ENCODE results near the gene HMX1. TPM values are rescaled to one million over a fixed set of nuclear protein-coding genes. Genes with fewer than 3 reads are reported as not detected.

Gene HMX1
- 0.09 TPM for total RNA-seq
- polyA plus RNA-seq (ENCODE audit: insufficient read depth in 1 of 8, insufficient read length in 8 of 8, low replicate concordance in 1 of 8): under 1 TPM in 7 of 8 donors, not detected in 1; 0.08 to 0.21 (median 0.12) TPM
- long read RNA-seq, donor 1: 0 reads
- long read RNA-seq, donor 2: 0 reads
- long read RNA-seq, donor 3: 0 reads
- long read RNA-seq, donor 4: 0 reads
- long read RNA-seq, donor 5: 0 reads
- long read RNA-seq, donor 6: 0 reads
- long read RNA-seq, donor 7: 0 reads
- long read RNA-seq, donor 8: 0 reads
- long read RNA-seq, donor 9: 0 reads
- long read RNA-seq, donor 10: 0 reads
- long read RNA-seq, donor 11: 0 reads

DNA sequence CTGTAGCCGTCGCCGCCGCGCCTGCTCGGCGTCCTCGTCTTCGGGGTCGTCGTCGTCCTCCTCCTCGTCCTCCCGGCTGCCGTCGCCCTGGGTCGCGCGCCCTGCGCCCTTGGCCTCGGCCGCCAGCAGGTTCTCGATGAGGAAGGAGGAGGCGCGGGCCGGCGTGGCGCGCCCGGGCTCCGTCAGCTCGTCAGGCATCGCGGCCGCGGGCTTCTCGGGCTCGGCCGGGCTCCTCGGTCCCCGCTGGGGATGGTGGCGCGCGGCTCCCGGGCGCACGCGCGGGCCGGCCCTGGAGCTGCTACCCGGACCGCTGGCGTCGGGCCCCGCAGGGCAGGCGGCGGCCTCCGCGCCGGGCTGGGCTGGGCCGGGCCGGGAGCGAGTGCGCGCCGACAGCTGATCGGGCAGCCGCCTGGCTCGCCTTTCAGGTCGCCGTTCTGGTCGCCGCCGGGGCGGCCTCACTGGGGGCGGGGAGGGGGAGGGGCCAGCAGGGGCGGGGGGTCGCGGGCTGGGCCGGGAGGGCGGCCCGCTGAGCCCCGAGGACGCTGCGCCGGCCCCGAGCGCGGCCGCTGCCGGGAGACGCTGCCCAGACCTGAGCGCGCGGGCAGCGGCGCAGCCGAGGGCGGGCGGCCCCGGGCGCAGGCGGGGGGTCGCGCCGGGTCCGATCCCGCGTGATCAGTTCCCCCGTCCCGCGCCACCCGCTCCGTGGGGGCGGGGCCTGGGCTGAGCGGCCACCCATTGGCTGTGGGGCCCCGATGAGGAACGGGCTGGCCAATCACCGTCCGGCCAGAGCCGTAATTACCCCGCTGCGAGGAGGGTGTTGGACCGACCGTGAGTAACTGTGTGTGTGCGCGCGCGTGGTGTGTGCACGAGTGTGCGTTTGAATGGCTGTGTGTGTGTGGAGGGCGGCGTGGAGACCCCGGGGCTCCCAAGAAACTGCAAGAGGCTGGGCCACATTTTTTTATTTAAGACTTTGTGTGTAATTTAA lies at the start of gene HMX1:
Gene HMX1 (minus strand): TSS at position 423 of the 985 bp plus-strand sequence. CDS start 225 bp downstream, at position 198.
- no peak within 1 kb of the TSS for H3K27ac ChIP-seq (ENCODE audit: low read length)
- H3K4me1 ChIP-seq (ENCODE audit: control insufficient read depth, insufficient read depth, low read length): peaks cover 11% of the 10 kb centered on the region
- H3K4me3 ChIP-seq (ENCODE audit: low read length): no peak within 1 kb of the TSS
- under 1% methylated on average over 119 of the region's 134 CpGs for WGBS (ENCODE audit: insufficient coverage)
- H3K27me3 ChIP-seq (ENCODE audit: control insufficient read depth, insufficient read depth, low read length): peaks cover 90% of the 10 kb centered on the region
- peak; percentile 66 for DNase-seq
- H3K9me3 ChIP-seq (replicated peaks; ENCODE audit: control insufficient read depth, low read depth, low read length): no peaks in the 10 kb centered on the region
- no peaks in the 10 kb centered on the region for H3K36me3 ChIP-seq (ENCODE audit: control insufficient read depth, insufficient read depth, low read length)

DNA sequence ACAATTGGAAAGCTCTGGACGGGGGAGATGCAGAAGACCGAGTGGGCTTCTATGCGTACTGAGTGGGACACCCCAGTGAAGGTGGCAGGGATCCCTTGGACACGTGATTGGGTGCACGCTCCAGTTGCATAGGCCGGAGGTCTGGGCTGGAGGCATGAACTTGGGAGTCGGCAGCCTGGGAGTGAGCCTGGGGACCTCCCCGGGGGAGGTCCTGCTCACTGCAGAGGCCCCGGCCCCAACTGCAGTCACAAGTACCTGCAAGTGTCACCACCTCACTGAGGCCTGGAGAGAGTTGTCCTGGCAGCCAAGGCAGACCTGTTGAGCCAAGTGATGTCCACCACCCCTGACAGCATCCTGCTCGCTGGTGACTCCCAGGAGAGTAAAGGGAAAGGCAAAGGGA lies 49.3 kb upstream of the HMX1 start:
- no peaks in the 10 kb centered on the region for H3K4me1 ChIP-seq (ENCODE audit: control insufficient read depth, insufficient read depth, low read length)
- H3K4me3 ChIP-seq (ENCODE audit: low read length): no peak overlapping the region
- H3K36me3 ChIP-seq (ENCODE audit: control insufficient read depth, insufficient read depth, low read length): no peaks in the 10 kb centered on the region
- peaks cover 5% of the 10 kb centered on the region for H3K27me3 ChIP-seq (ENCODE audit: control insufficient read depth, insufficient read depth, low read length)
- H3K9me3 ChIP-seq (replicated peaks; ENCODE audit: control insufficient read depth, low read depth, low read length): peaks cover 2% of the 10 kb centered on the region
- DNase-seq: no peak
- H3K27ac ChIP-seq (ENCODE audit: low read length): no peak overlapping the region
- WGBS (ENCODE audit: insufficient coverage): 82% methylated on average over 9 of the region's 10 CpGs

DNA sequence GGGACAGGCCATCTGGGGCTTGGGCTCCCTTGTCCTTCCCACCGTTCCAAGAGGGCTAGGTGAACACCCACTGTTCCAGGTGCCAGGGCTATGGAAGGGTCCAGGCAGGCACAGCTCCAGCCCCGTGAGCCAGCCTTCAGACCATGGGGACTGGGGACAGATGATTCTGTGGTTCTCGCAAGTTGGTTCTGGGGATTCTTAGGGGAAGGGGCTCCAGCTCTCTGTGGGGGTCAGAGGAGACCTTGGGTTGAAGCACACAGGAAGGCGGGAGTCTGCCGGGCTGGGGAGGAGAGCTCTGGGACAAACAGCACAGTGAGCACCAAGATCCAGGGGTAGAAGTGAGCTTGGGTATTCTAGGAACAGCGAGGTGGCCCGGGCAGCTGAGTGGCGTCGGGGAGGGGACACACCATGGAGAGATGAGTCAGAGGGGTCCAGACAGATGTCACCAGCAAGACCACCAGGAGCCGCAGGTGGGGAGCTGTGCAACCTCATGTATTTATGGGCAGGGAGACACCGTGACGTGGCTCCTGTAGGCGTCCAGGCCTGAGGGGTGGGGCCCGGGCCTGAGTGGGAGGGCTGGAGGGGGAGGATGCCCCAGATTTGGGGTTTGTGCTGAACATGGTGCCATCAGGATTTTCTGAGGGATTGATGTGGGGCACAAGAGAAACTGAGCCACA lies 48.8 kb upstream of the HMX1 start:
- Histone ChIP-seq H3K9me3 (replicated peaks; ENCODE audit: control insufficient read depth, low read depth, low read length) (peaks cover 2% of the 10 kb centered on the region), H3K4me3 (ENCODE audit: low read length) (no peak overlapping the region), H3K27me3 (ENCODE audit: control insufficient read depth, insufficient read depth, low read length) (peaks cover 5% of the 10 kb centered on the region), H3K27ac (ENCODE audit: low read length) (no peak overlapping the region), H3K4me1 (ENCODE audit: control insufficient read depth, insufficient read depth, low read length) (no peaks in the 10 kb centered on the region), H3K36me3 (ENCODE audit: control insufficient read depth, insufficient read depth, low read length) (no peaks in the 10 kb centered on the region)
- no peak for DNase-seq
- WGBS (ENCODE audit: insufficient coverage): 73% methylated on average over 14 of the region's 14 CpGs

DNA sequence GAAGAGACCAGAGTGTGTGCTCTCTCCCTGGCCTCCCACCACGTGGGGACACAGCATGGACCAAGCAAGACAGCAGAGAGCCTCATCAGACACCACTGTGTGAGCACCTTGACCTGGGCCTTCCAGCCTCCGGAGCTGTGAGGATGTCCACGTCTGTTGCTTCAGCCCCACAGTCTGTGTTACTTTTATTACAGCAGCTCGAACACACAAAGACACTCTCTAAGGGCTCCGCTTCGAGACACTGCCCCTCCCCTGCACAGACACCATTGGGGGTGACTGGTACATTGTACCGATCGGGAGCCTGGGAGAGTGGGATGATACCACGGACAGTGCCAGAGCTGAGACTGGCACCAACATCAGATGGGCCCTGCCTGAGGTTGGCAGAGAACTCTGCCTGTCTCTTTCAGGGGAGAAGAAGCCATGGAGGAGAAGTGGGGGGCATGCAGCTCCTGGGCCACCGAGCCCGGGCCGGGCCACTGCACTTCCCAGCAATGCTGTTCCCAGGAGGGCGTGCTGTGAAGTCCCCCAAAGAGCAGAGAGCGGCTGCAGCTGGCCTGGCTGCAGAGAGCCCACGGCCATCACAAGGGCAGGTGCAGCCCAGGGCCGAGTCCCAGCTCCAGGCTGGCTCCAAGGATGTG lies 48.1 kb upstream of the HMX1 start:
- H3K27ac ChIP-seq (ENCODE audit: low read length): no peak overlapping the region
- peaks cover 5% of the 10 kb centered on the region for H3K27me3 ChIP-seq (ENCODE audit: control insufficient read depth, insufficient read depth, low read length)
- H3K4me1 ChIP-seq (ENCODE audit: control insufficient read depth, insufficient read depth, low read length): no peaks in the 10 kb centered on the region
- WGBS (ENCODE audit: insufficient coverage): 64% methylated on average over 12 of the region's 16 CpGs
- no peaks in the 10 kb centered on the region for H3K36me3 ChIP-seq (ENCODE audit: control insufficient read depth, insufficient read depth, low read length)
- peaks cover 2% of the 10 kb centered on the region for H3K9me3 ChIP-seq (replicated peaks; ENCODE audit: control insufficient read depth, low read depth, low read length)
- DNase-seq: no peak
- H3K4me3 ChIP-seq (ENCODE audit: low read length): no peak overlapping the region

DNA sequence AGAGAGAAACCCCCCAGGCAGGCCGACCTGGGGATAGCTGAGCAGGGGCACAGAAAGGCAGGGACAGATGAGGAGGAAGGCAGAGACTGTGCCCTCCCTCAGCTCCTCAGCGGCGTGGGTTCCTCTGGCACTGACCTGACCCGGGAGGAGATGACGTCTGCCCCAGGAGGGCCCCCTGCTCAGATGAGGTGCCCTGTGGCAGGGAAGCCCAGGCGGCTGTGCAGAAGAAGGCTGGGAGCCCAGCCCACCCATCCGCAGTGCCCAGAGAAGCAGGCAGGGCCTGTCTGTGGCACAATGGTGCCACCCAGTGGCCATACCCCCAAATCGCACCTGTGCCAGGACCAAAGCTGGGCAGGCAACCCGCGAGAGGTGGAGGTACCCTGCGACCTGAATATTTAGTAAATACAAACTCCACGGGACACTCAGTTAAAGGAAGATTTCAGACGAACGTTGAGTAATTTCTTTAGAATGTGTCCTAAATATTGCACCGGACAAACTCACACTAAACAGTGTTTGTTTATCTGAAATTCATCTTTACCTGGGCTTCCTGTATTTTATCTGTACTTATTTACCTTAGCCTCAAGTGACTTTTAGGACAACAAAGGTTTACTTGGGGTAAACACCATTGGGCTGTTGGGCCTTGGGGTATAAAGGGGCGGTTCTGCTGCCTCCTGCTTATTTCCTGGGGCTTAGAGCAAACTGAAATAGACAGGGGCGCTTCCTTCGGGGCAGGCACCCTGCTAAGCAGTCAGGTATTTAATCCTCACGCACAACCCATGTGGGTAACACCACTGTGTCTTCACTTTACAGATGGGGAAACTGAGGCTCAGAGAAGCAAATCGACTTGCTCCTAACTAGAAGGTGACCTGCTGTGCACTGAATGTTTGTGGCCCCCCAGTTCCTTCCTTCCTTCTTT lies 46.5 kb upstream of the HMX1 start:
- H3K4me3 ChIP-seq (ENCODE audit: low read length): no peak overlapping the region
- H3K27ac ChIP-seq (ENCODE audit: low read length): no peak overlapping the region
- H3K9me3 ChIP-seq (replicated peaks; ENCODE audit: control insufficient read depth, low read depth, low read length): peaks cover 2% of the 10 kb centered on the region
- DNase-seq: peak; percentile 43
- no peaks in the 10 kb centered on the region for H3K36me3 ChIP-seq (ENCODE audit: control insufficient read depth, insufficient read depth, low read length)
- peaks cover 7% of the 10 kb centered on the region for H3K27me3 ChIP-seq (ENCODE audit: control insufficient read depth, insufficient read depth, low read length)
- H3K4me1 ChIP-seq (ENCODE audit: control insufficient read depth, insufficient read depth, low read length): no peaks in the 10 kb centered on the region
- 12% methylated on average over 11 of the region's 20 CpGs for WGBS (ENCODE audit: insufficient coverage)

DNA sequence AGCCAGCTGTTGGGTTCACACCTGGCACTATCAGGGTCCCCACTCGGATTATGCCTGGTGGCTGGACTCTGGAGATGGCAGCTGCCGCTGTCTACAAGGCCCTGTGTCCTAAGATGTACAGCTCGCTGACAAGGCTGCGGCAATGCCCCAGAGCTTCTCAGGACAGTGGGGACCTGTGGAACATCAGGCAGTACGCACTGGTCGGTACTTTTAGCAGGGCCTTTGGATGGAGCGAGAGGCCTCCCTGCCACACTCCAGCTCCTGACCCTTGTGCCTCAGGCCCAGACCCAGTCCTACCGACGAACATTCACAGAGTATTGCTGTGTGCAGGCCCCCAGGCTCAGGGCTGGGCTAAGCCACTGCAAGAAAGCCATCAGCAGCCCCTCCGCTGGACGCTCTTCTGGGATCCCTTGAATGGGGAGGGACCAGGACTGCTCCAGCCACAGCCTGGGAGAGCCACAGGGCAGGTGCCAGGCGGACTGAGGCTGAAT lies 45.7 kb upstream of the HMX1 start:
- H3K27me3 ChIP-seq (ENCODE audit: control insufficient read depth, insufficient read depth, low read length): peaks cover 9% of the 10 kb centered on the region
- no peak overlapping the region for H3K4me3 ChIP-seq (ENCODE audit: low read length)
- H3K27ac ChIP-seq (ENCODE audit: low read length): no peak overlapping the region
- H3K9me3 ChIP-seq (replicated peaks; ENCODE audit: control insufficient read depth, low read depth, low read length): no peaks in the 10 kb centered on the region
- 79% methylated on average over 11 of the region's 12 CpGs for WGBS (ENCODE audit: insufficient coverage)
- no peak for DNase-seq
- H3K36me3 ChIP-seq (ENCODE audit: control insufficient read depth, insufficient read depth, low read length): no peaks in the 10 kb centered on the region
- no peaks in the 10 kb centered on the region for H3K4me1 ChIP-seq (ENCODE audit: control insufficient read depth, insufficient read depth, low read length)

DNA sequence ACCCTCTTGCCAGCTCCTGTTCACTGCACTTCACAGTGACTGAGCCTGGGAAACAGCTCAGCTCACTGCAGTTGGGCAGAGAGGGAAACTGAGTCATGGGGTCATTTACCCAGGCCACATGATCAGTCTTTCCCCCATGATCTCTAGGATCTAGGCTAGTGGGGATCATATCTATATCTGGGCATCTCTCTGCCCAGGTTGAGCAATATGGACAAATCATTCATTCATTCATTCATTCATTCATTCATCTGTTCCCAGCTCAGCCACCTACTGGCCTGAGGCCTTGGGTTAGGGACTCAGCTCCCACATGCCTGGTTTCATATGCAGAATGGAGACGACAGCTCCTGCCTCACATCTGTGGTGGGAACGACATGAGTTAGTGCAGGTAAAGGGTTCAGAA lies 45.3 kb upstream of the HMX1 start:
- Histone ChIP-seq H3K36me3 (ENCODE audit: control insufficient read depth, insufficient read depth, low read length) (no peaks in the 10 kb centered on the region), H3K9me3 (replicated peaks; ENCODE audit: control insufficient read depth, low read depth, low read length) (no peaks in the 10 kb centered on the region), H3K4me3 (ENCODE audit: low read length) (no peak overlapping the region), H3K4me1 (ENCODE audit: control insufficient read depth, insufficient read depth, low read length) (peaks cover 2% of the 10 kb centered on the region), H3K27me3 (ENCODE audit: control insufficient read depth, insufficient read depth, low read length) (peaks cover 13% of the 10 kb centered on the region), H3K27ac (ENCODE audit: low read length) (no peak overlapping the region)
- WGBS (ENCODE audit: insufficient coverage): 75% methylated on average over 2 of the region's 2 CpGs
- no peak for DNase-seq

DNA sequence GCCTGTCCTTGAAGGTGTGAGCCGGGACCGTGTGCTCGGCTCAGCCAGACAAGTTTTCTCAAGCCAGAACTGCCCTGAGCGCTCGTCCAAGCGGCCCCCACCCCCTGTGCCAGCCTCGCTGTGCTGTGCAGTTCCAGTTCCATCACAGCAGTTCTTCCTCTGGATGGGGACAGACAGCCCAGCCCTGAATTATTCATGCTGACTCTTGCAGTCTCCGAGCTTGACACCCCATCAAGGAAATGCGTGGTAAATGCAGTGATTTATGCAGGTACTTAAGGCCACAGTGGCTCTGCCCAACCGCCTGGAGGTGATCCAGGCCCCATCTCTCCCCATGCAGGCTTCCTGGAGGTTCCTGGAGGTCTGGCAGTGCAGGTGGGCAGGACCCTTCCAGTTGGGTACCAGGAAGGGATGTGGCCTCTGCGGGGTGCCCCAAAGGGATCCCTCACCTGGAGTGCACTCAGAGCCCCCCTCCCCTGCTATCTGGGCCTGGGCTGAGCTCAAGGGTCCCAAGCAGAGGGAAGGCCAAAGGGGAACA lies 44.8 kb upstream of the HMX1 start:
- Histone ChIP-seq H3K36me3 (ENCODE audit: control insufficient read depth, insufficient read depth, low read length) (no peaks in the 10 kb centered on the region), H3K4me3 (ENCODE audit: low read length) (no peak overlapping the region), H3K27me3 (ENCODE audit: control insufficient read depth, insufficient read depth, low read length) (peaks cover 15% of the 10 kb centered on the region), H3K4me1 (ENCODE audit: control insufficient read depth, insufficient read depth, low read length) (peaks cover 3% of the 10 kb centered on the region), H3K27ac (ENCODE audit: low read length) (no peak overlapping the region), H3K9me3 (replicated peaks; ENCODE audit: control insufficient read depth, low read depth, low read length) (no peaks in the 10 kb centered on the region)
- 24% methylated on average over 10 of the region's 11 CpGs for WGBS (ENCODE audit: insufficient coverage)
- DNase-seq: no peak

Measured in muscle of leg (tissue), 16 donors.